Right atrium auricular region (tissue), 2 donors: ENCODE data around the gene DRD3. TPM values are rescaled to one million over a fixed set of nuclear protein-coding genes. Genes with fewer than 3 reads are reported as not detected.
A peak's percentile ranks its signal among the peaks of the same experiment; 100 is the strongest.

ENCODE experiments used
- DNase-seq: peaks from one replicate; pipeline ENCODE4 v3.0.0-alpha.2; 2019; ENCODE audit warnings: low spot score
- H3K27ac ChIP-seq, 2 donors: fragments of 200-600 bp; sonication (generic); 1 replicate in 1 of 2; 2 replicates in 1 of 2; pipeline ENCODE4 v1.5.1; 2016 to 2019
- H3K27me3 ChIP-seq, 2 donors: fragments of 200-600 bp; sonication (generic); one replicate each; pipeline versions ENCODE4 v1.5.1 to v1.6.0; 2017 to 2019
- H3K36me3 ChIP-seq: fragments of 200-600 bp; sonication (generic); one replicate; pipeline ENCODE4 v1.5.1; 2016
- H3K4me1 ChIP-seq, 2 donors: fragments of 200-600 bp; sonication (generic); one replicate each; pipeline versions ENCODE4 v1.5.1 to v1.6.0; 2017 to 2019
- H3K4me3 ChIP-seq, 2 donors: fragments of 200-600 bp; sonication (generic); 1 replicate in 1 of 2; 2 replicates in 1 of 2; pipeline ENCODE4 v1.5.1; 2017 to 2019; ENCODE audit warnings: mild to moderate bottlenecking in 1 of 2, moderate library complexity in 1 of 2
- H3K9me3 ChIP-seq, 2 donors: fragments of 200-600 bp; sonication (generic); one replicate each; pipeline ENCODE4 v1.5.1; 2019
- CTCF ChIP-seq, 2 donors: fragments of 200-600 bp; sonication (generic); IDR thresholded peaks; one replicate each; pipeline ENCODE4 v1.5.1; 2019; ENCODE audit warnings: antibody characterized with exemption in 2 of 2
- total RNA-seq, 2 donors: library from RNA; depleted of rRNA; stranded (reverse); fragments of >200 nt; gene quantifications; one replicate each; pipeline ENCODE4 v1.1.0, GENCODE V29; 2016

DRD3 gene
- total RNA-seq, 2 donors from 2014 or later, result not detected

DNA sequence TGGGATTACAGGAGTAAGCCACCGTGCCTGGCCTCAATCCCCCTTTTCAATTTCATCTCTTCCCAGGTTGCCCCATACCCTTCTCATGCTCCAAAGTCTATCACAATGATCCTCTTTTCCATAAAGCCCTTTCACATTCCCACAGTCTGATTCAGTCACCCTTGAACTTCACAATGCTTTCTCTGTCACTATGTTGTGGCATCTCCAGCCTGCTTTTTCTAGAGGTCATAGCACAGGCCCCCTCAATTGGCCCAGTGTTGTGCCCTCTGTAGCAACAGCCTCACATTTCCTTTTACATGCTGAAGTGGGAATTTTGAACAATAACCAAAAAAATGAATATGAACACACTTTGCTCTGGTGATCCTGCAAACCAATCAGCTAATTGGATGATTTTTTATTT, 21.5 kb downstream of the DRD3 start:
- no peak for DNase-seq
- Histone ChIP-seq H3K27me3 (no peaks in the 10 kb centered on the region), H3K4me1 (peaks cover 0 to 8% of the 10 kb centered on the region in 2 donors), H3K36me3 (no peaks in the 10 kb centered on the region), H3K9me3 (no peaks in the 10 kb centered on the region), H3K4me3 (no peak overlapping the region), H3K27ac (no peak overlapping the region)
- TF ChIP-seq CTCF (IDR thresholded peaks at IDR 0.05), result no peak

DNA sequence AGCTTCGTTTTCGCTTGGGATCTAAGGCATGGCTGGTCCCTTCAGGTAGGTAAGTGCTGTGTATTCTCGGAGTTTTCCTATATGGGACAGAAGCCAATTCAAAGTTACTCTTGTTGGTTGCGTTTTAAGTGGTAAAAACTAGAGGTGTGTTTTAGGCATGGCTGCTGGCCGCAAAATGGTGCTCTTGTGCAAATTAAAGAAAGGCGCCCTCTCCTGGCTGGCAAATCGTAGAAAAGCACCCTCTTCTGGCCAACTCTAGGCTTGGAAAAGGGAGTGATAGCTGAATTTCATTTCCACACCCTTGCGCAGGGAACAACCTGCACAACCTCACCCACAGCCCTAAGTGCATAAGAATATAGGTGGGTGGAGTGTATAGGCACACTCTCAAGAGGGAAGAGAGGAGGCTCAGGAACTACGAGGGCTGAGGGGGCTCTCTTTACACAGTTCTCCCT, 23.5 kb downstream of the DRD3 start:
- no peaks in the 10 kb centered on the region for H3K27me3 ChIP-seq
- no peak overlapping the region for H3K4me3 ChIP-seq
- TF ChIP-seq CTCF (IDR thresholded peaks at IDR 0.05), result peak; percentile 22 to 50
- no peaks in the 10 kb centered on the region for H3K9me3 ChIP-seq
- peaks cover 0 to 8% of the 10 kb centered on the region in 2 donors for H3K4me1 ChIP-seq
- no peak for DNase-seq
- no peak overlapping the region for H3K27ac ChIP-seq
- no peaks in the 10 kb centered on the region for H3K36me3 ChIP-seq

GRCh38 chr3:114154321-114154821, 24.5 kb downstream of the DRD3 start:
- DNase-seq, result no peak
- Histone ChIP-seq H3K36me3 (no peaks in the 10 kb centered on the region), H3K27me3 (no peaks in the 10 kb centered on the region), H3K4me3 (no peak overlapping the region), H3K9me3 (no peaks in the 10 kb centered on the region), H3K4me1 (peaks cover 0 to 8% of the 10 kb centered on the region in 2 donors), H3K27ac (no peak overlapping the region)
- no peak for TF ChIP-seq CTCF (IDR thresholded peaks at IDR 0.05)

DNA sequence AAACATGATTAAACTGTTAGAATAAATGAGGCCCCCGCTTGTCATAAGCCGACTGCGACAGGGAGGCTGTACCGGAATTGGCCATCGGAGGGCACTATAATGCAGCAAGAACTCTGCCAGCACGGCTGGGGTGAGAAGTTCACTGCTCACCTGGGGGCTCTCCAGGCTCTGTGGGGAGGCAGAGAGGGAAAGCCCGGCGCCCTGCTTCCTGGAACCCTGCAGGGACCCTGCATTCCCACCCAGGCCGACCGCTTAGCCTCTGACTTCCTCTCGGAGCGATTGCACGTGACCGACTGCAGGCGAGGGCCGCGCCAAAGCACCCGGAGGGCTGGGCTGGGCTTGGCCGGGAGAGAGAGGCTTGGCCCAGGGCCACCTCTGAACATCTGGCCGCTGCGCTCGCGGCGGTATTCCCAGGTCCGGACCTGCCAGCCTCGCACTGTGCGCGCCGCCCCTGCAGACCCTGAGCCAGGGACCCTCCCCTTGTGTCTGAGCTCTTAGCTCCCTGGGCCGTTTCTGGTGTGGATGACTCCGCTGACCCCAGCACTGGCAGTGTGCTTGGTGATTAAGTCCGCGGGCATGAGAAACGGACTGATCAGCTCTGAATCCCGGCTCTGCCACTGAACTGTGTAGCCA, 26.2 kb downstream of the DRD3 start:
- Histone ChIP-seq H3K9me3 (no peaks in the 10 kb centered on the region), H3K27ac (peak overlapping the region in 1 of 2 donors; percentile 2), H3K27me3 (no peaks in the 10 kb centered on the region), H3K36me3 (no peaks in the 10 kb centered on the region), H3K4me3 (peak overlapping the region; percentile 38 to 50), H3K4me1 (peaks cover 0 to 8% of the 10 kb centered on the region in 2 donors)
- peak; percentile 92 for TF ChIP-seq CTCF (IDR thresholded peaks at IDR 0.05)
- DNase-seq, result peak; percentile 74

DNA sequence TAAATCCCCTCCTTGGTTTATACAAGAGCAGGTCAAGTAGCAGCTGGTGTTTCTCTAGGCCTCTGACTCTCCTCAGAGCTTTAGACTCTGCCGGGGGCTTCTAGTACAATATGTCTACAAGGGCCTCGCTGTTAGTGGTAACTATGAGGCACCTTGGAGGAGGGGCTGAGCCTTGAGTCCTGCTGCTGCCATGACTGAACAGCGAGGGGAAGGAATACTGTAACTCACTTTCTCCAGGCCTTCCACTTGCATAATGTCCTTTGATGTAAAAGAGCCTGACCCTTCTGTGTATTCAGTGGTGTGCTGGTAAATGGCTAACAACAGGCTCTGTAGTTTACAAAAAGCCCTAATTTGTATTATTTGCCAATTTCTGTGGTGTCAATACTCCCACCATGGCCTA, 27.8 kb downstream of the DRD3 start:
- H3K36me3 ChIP-seq, result no peaks in the 10 kb centered on the region
- no peaks in the 10 kb centered on the region for H3K27me3 ChIP-seq

More for the DNA sequence above, 27.8 kb downstream of the DRD3 start:
- Histone ChIP-seq H3K4me1 (peaks cover 0 to 8% of the 10 kb centered on the region in 2 donors), H3K9me3 (no peaks in the 10 kb centered on the region), H3K27ac (no peak overlapping the region), H3K4me3 (no peak overlapping the region)
- TF ChIP-seq CTCF (IDR thresholded peaks at IDR 0.05), result no peak
- no peak for DNase-seq
